ENCODE data around the gene SLC25A34. TPM values are rescaled to one million over a fixed set of nuclear protein-coding genes. Genes with fewer than 3 reads are reported as not detected.

SLC25A34 gene
- polyA plus RNA-seq, 3 donors: 0.08 to 2.7 (median 0.61) TPM

GRCh38 chr1:15758343-15758931 is 22.4 kb downstream of the SLC25A34 start, which contains the start of gene FBLIM1:
Gene FBLIM1, plus strand, starts transcription at chr1:15758795. Its CDS starts 6,189 bp downstream, at chr1:15764984.
- TF ChIP-seq CTCF (IDR thresholded peaks at IDR 0.05): no peak
- no peaks in the 10 kb centered on the region for H4K20me1 ChIP-seq (ENCODE audit: insufficient read depth, low read length)
- peaks cover 0 to 11% of the 10 kb centered on the region in 2 donors for H3K9me3 ChIP-seq (replicated peaks in 1 of 2; ENCODE audit: control insufficient read depth in 1 of 2, insufficient read depth in 1 of 2, low read length in 2 of 2)
- Mint-ChIP-seq H3K4me1 (peaks cover 15% of the 10 kb centered on the region), H3K27me3 (ENCODE audit: low read depth in 3 of 3) (peaks cover 70 to 88% (median 72%) of the 10 kb centered on the region in 3 donors), H3K36me3 (peaks cover 0 to 5% of the 10 kb centered on the region in 2 donors), H3K27ac (peak within 1 kb of the TSS in 1 of 7 donors; percentile 72), H3K4me3 (peak within 1 kb of the TSS in 1 of 2 donors; percentile 73), H3K9me3 (peaks cover 0 to 13% (median 5%) of the 10 kb centered on the region in 7 donors)
- peaks cover 30 to 63% of the 10 kb centered on the region in 2 donors for H3K27me3 ChIP-seq (ENCODE audit: control insufficient read depth in 2 of 2, insufficient read depth in 2 of 2, low read length in 2 of 2)
- H3K4me2 ChIP-seq (replicated peaks; ENCODE audit: extremely low read depth, low read length, poor library complexity, severe bottlenecking): no peak within 1 kb of the TSS
- H3K4me3 ChIP-seq (replicated peaks in 1 of 3; ENCODE audit: low read depth in 2 of 3, low read length in 3 of 3): no peak within 1 kb of the TSS
- H3K36me3 ChIP-seq (replicated peaks in 1 of 2; ENCODE audit: control insufficient read depth in 1 of 2, insufficient read depth in 2 of 2, low read length in 2 of 2): no peaks in the 10 kb centered on the region
- H3K9ac ChIP-seq (ENCODE audit: insufficient read depth, low read length, poor library complexity, severe bottlenecking): no peak within 1 kb of the TSS
- H3K4me1 ChIP-seq (ENCODE audit: control insufficient read depth in 1 of 2, insufficient read depth in 2 of 2, low read length in 2 of 2): no peaks in the 10 kb centered on the region
- 0% methylated on average over 31 of the region's 58 CpGs for WGBS (ENCODE audit: insufficient coverage)
- DNase-seq: no peak
- intact Hi-C loops (cut with micrococcal nuclease): no loop called here
- no peak within 1 kb of the TSS for H3K27ac ChIP-seq (ENCODE audit: low read depth in 1 of 2, low read length in 2 of 2)
- H2AFZ ChIP-seq (ENCODE audit: insufficient read depth, low read depth, low read length, poor library complexity, severe bottlenecking): no peak within 1 kb of the TSS
- H3K79me2 ChIP-seq (ENCODE audit: insufficient read depth, low read length): no peaks in the 10 kb centered on the region

GRCh38 chr1:15758953-15759661 is 23.0 kb downstream of the SLC25A34 start:
- Mint-ChIP-seq H3K9me3 (peaks cover 0 to 13% (median 5%) of the 10 kb centered on the region in 7 donors), H3K4me1 (peaks cover 15% of the 10 kb centered on the region), H3K4me3 (peak overlapping the region in 1 of 2 donors; percentile 65), H3K27ac (no peak overlapping the region), H3K27me3 (ENCODE audit: low read depth in 3 of 3) (peaks cover 70 to 90% (median 74%) of the 10 kb centered on the region in 3 donors), H3K36me3 (peaks cover 0 to 5% of the 10 kb centered on the region in 2 donors)
- no peaks in the 10 kb centered on the region for H4K20me1 ChIP-seq (ENCODE audit: insufficient read depth, low read length)
- H3K4me1 ChIP-seq (ENCODE audit: control insufficient read depth in 1 of 2, insufficient read depth in 2 of 2, low read length in 2 of 2): no peaks in the 10 kb centered on the region
- peaks cover 30 to 63% of the 10 kb centered on the region in 2 donors for H3K27me3 ChIP-seq (ENCODE audit: control insufficient read depth in 2 of 2, insufficient read depth in 2 of 2, low read length in 2 of 2)
- no peaks in the 10 kb centered on the region for H3K36me3 ChIP-seq (replicated peaks in 1 of 2; ENCODE audit: control insufficient read depth in 1 of 2, insufficient read depth in 2 of 2, low read length in 2 of 2)
- H3K27ac ChIP-seq (ENCODE audit: low read depth in 1 of 2, low read length in 2 of 2): no peak overlapping the region
- no peak for DNase-seq
- no peak overlapping the region for H3K4me2 ChIP-seq (replicated peaks; ENCODE audit: extremely low read depth, low read length, poor library complexity, severe bottlenecking)
- H3K9ac ChIP-seq (ENCODE audit: insufficient read depth, low read length, poor library complexity, severe bottlenecking): no peak overlapping the region
- peaks cover 0 to 11% of the 10 kb centered on the region in 2 donors for H3K9me3 ChIP-seq (replicated peaks in 1 of 2; ENCODE audit: control insufficient read depth in 1 of 2, insufficient read depth in 1 of 2, low read length in 2 of 2)
- H2AFZ ChIP-seq (ENCODE audit: insufficient read depth, low read depth, low read length, poor library complexity, severe bottlenecking): no peak overlapping the region
- WGBS (ENCODE audit: insufficient coverage): 2% methylated on average over 39 of the region's 58 CpGs
- H3K79me2 ChIP-seq (ENCODE audit: insufficient read depth, low read length): no peaks in the 10 kb centered on the region
- no peak overlapping the region for H3K4me3 ChIP-seq (replicated peaks in 1 of 3; ENCODE audit: low read depth in 2 of 3, low read length in 3 of 3)
- intact Hi-C loops (cut with micrococcal nuclease): no loop called here
- no peak for TF ChIP-seq CTCF (IDR thresholded peaks at IDR 0.05)
